GM23338 (cell line): ENCODE data around the gene ZNF746. TPM values are rescaled to one million over a fixed set of nuclear protein-coding genes. Genes with fewer than 3 reads are reported as not detected.

ENCODE experiments used
- ATAC-seq: fragments of 200-7000 bp; cut with Tn5 transposase; 3 replicates; pipeline ENCODE4 v1.9.1; 2020
- DNase-seq: peaks from one replicate; pipeline ENCODE4 v3.0.0-alpha.2; 2015; ENCODE audit warnings: low spot score
- H2AFZ ChIP-seq: fragments of 200-600 bp; sonication (generic); 2 replicates; pipeline ENCODE4 v1.8.0; 2016; ENCODE audit warnings: antibody characterized with exemption, mild to moderate bottlenecking, moderate library complexity
- H3F3A ChIP-seq: fragments of 200-600 bp; sonication (generic); replicated peaks from 2 replicates; pipeline ENCODE4 v1.8.0; 2017; ENCODE audit warnings: antibody characterized with exemption, mixed run types, low read depth
- H3K27ac ChIP-seq: fragments of 200-600 bp; sonication (generic); 2 replicates; pipeline ENCODE4 v1.6.1; 2016; ENCODE audit warnings: low read depth
- H3K27me3 ChIP-seq: fragments of 200-600 bp; sonication (generic); 2 replicates; pipeline ENCODE4 v1.8.0; 2016; ENCODE audit warnings: mild to moderate bottlenecking, mixed run types, moderate library complexity; ENCODE audit not compliant: insufficient read depth
- H3K36me3 ChIP-seq: fragments of 200-600 bp; sonication (generic); 2 replicates; pipeline ENCODE4 v1.8.0; 2016; ENCODE audit warnings: mild to moderate bottlenecking; ENCODE audit not compliant: insufficient read depth
- H3K4me1 ChIP-seq: fragments of 200-600 bp; sonication (generic); 2 replicates; pipeline ENCODE4 v1.8.0; 2016; ENCODE audit warnings: mild to moderate bottlenecking, moderate library complexity; ENCODE audit not compliant: insufficient read depth
- H3K4me2 ChIP-seq: fragments of 200-600 bp; sonication (generic); 2 replicates; pipeline ENCODE4 v1.7.1; 2017; ENCODE audit warnings: mixed run types
- H3K4me3 ChIP-seq: fragments of 200-600 bp; sonication (generic); 2 replicates; pipeline ENCODE4 v1.6.1; 2016; ENCODE audit warnings: mixed run types
- H3K79me2 ChIP-seq: fragments of 200-600 bp; sonication (generic); replicated peaks from 2 replicates; pipeline ENCODE4 v1.8.0; 2017; ENCODE audit warnings: mild to moderate bottlenecking; ENCODE audit not compliant: insufficient read depth
- H3K9me2 ChIP-seq: fragments of 200-600 bp; sonication (generic); 2 replicates; pipeline ENCODE4 v1.8.0; 2017; ENCODE audit not compliant: insufficient read depth
- H4K20me1 ChIP-seq: fragments of 200-600 bp; sonication (generic); replicated peaks from 2 replicates; pipeline ENCODE4 v1.8.0; 2017; ENCODE audit warnings: mild to moderate bottlenecking; ENCODE audit not compliant: insufficient read depth
- H3K27ac Mint-ChIP-seq: 2 replicates; pipeline ENCODE4 v1.8.0; 2020; ENCODE audit warnings: inconsistent platforms, mild to moderate bottlenecking, moderate library complexity, mixed read lengths
- H3K27me3 Mint-ChIP-seq: 3 replicates; pipeline ENCODE4 v1.8.0; 2022; ENCODE audit warnings: low read depth, mild to moderate bottlenecking, moderate library complexity, mixed read lengths, inconsistent platforms; ENCODE audit not compliant: insufficient read depth, poor library complexity
- H3K36me3 Mint-ChIP-seq: 3 replicates; pipeline ENCODE4 v1.8.0; 2021; ENCODE audit warnings: low read depth, mild to moderate bottlenecking, inconsistent platforms, moderate library complexity, mixed read lengths
- H3K4me1 Mint-ChIP-seq: 3 replicates; pipeline ENCODE4 v1.8.0; 2020; ENCODE audit warnings: mild to moderate bottlenecking, inconsistent platforms, mixed read lengths
- H3K4me3 Mint-ChIP-seq: 3 replicates; pipeline ENCODE4 v1.8.0; 2021; ENCODE audit warnings: moderate library complexity, mild to moderate bottlenecking, inconsistent platforms, mixed read lengths
- H3K9me3 Mint-ChIP-seq: 3 replicates; pipeline ENCODE4 v1.8.0; 2020; ENCODE audit warnings: moderate library complexity, mild to moderate bottlenecking, inconsistent platforms, mixed read lengths
- CREB1 ChIP-seq: fragments of 250-450 bp; sonication (Bioruptor Pico); IDR thresholded peaks from 2 replicates; pipeline ENCODE4 v1.5.0; 2020; ENCODE audit warnings: low read depth, mild to moderate bottlenecking, moderate library complexity
- CTCF ChIP-seq, 2 experiments: fragments of 200-600 bp in 1 of 2; sonication (generic) in 1 of 2; conservative IDR thresholded peaks; 2 replicates each; pipeline versions ENCODE4 v1.5.1 to v1.6.1; 2016 to 2017; ENCODE audit warnings: antibody characterized with exemption in 2 of 2, low read depth in 2 of 2, mild to moderate bottlenecking in 2 of 2, moderate library complexity in 1 of 2
- ETS1 ChIP-seq: IDR thresholded peaks from 2 replicates; pipeline ENCODE4 v1.6.1; 2016; ENCODE audit warnings: antibody characterized with exemption
- EZH2 ChIP-seq: fragments of 200-600 bp; sonication (generic); IDR thresholded peaks from one replicate; pipeline ENCODE4 v1.8.0; 2017; ENCODE audit warnings: antibody characterized with exemption, mild to moderate bottlenecking, low read depth; ENCODE audit not compliant: unreplicated experiment
- EZH2phosphoT487 ChIP-seq: fragments of 200-600 bp; sonication (generic); IDR thresholded peaks from one replicate; pipeline ENCODE4 v1.8.1; 2018; ENCODE audit warnings: antibody characterized with exemption; ENCODE audit not compliant: unreplicated experiment
- JUNB ChIP-seq: IDR thresholded peaks from one replicate; pipeline ENCODE4 v1.6.1; 2016; ENCODE audit warnings: antibody characterized with exemption; ENCODE audit not compliant: unreplicated experiment
- NANOG ChIP-seq: IDR thresholded peaks from 2 replicates; pipeline ENCODE4 v1.6.1; 2016; ENCODE audit warnings: antibody characterized with exemption, borderline replicate concordance
- POLR2AphosphoS5 ChIP-seq: IDR thresholded peaks from 2 replicates; pipeline ENCODE4 v1.6.1; 2016; ENCODE audit warnings: antibody characterized with exemption, low read depth
- REST ChIP-seq: IDR thresholded peaks from one replicate; pipeline ENCODE4 v1.6.1; 2018; ENCODE audit warnings: antibody characterized with exemption; ENCODE audit not compliant: unreplicated experiment
- STAT1 ChIP-seq: IDR thresholded peaks from one replicate; pipeline ENCODE4 v1.6.1; 2016; ENCODE audit warnings: antibody characterized with exemption; ENCODE audit not compliant: unreplicated experiment
- ZNF114 ChIP-seq: fragments of 250-450 bp; sonication (Bioruptor Pico); IDR thresholded peaks from 2 replicates; pipeline ENCODE4 v1.5.0; 2020; ENCODE audit warnings: mild to moderate bottlenecking, moderate library complexity
- ZNF331 ChIP-seq: fragments of 250-450 bp; sonication (Bioruptor Pico); IDR thresholded peaks from 2 replicates; pipeline ENCODE4 v1.5.0; 2020; ENCODE audit warnings: low read depth, mild to moderate bottlenecking, moderate library complexity
- ZNF462 ChIP-seq: fragments of 250-450 bp; sonication (Bioruptor Pico); IDR thresholded peaks from 2 replicates; pipeline ENCODE4 v1.5.0; 2020; ENCODE audit warnings: mild to moderate bottlenecking, moderate library complexity
- polyA plus RNA-seq: library from polyadenylated mRNA; unstranded; fragments of >200 nt; fragmentation: Nextera tagmentation; extraction: Ambion mirVana; gene quantifications from 2 replicates; pipeline ENCODE4 v1.2.1, GENCODE V29; 2016
- total RNA-seq: library from RNA; depleted of rRNA; stranded (reverse); fragments of >200 nt; shearing (Covaris generic); gene quantifications from 2 replicates; pipeline ENCODE4 v1.2.3, GENCODE V29; 2014

ZNF746 gene
- total and polyA plus RNA-seq, 2 experiments from 2014 or later: 10.0 to 18.6 TPM

- ATAC-seq (no peak), DNase-seq (no peak)
- Histone ChIP-seq H2AFZ (no peak overlapping the region), H3F3A (no peaks in the 10 kb centered on the region), H4K20me1 (peaks cover 17% of the 10 kb centered on the region), H3K4me2 (no peak overlapping the region), H3K9me2 (no peaks in the 10 kb centered on the region), H3K79me2 (0 out of 2 replicates have a peak, but pooled peaks cover 4% of the 10 kb centered on the region), H3K4me1 (0 out of 2 replicates have a peak, but pooled peaks cover 3% of the 10 kb centered on the region), H3K27ac (no peak overlapping the region), H3K27me3 (peaks cover 39% of the 10 kb centered on the region), H3K4me3 (no peak overlapping the region), H3K36me3 (no peaks in the 10 kb centered on the region)
- TF ChIP-seq POLR2AphosphoS5: no peak
- TF ChIP-seq STAT1: no peak
- no peak for TF ChIP-seq JUNB
- no peak for TF ChIP-seq ZNF331 (CRISPR knock-in tag)
- TF ChIP-seq ZNF462: no peak
- TF ChIP-seq CTCF (conservative IDR thresholded peaks at IDR 0.05; ENCODE audit: low read depth in 2 of 2): no peak
- no peak for TF ChIP-seq ZNF114 (CRISPR knock-in tag)
- no peak for TF ChIP-seq EZH2
- TF ChIP-seq ETS1: no peak
- no peak for TF ChIP-seq CREB1 (CRISPR knock-in tag)
- TF ChIP-seq EZH2phosphoT487: no peak
- no peak for TF ChIP-seq NANOG
- TF ChIP-seq REST: no peak
- no peak overlapping the region for H3K27ac Mint-ChIP-seq
- H3K4me1 Mint-ChIP-seq: peaks cover 16% of the 10 kb centered on the region
- peaks cover 30% of the 10 kb centered on the region for H3K27me3 Mint-ChIP-seq
- H3K9me3 Mint-ChIP-seq: no peaks in the 10 kb centered on the region
- H3K4me3 Mint-ChIP-seq: no peak overlapping the region
- H3K36me3 Mint-ChIP-seq: peaks cover 28% of the 10 kb centered on the region
Measured at GRCh38 chr7:149456506-149457421, 40.8 kb downstream of the ZNF746 start.
